Astrocyte of the cerebellum (primary cell): ENCODE measurements around the gene MRPS6.

Source experiments
- DNase-seq: peaks from one replicate; pipeline ENCODE4 v3.0.0-alpha.2; 2011; ENCODE audit warnings: low read depth
- H3K4me3 ChIP-seq: 2 replicates; pipeline ENCODE4 v1.5.1; 2011; ENCODE audit warnings: mild to moderate bottlenecking, low read depth, low read length, moderate library complexity
- in situ Hi-C: cut with HindIII; loops from 2 replicates; pipeline ENCODE4 v1.10.0; 2017; ENCODE audit warnings: low sequenced_read_pairs
- TF ChIP-seq, protein P1 (sequence below): IDR thresholded peaks from 2 replicates; pipeline ENCODE4 v1.5.1; 2012; ENCODE audit warnings: low read length, low read depth, moderate library complexity, mild to moderate bottlenecking; ENCODE audit errors: missing control alignments

MRPS6 gene

GRCh38 chr21:34184232-34184631, 110.9 kb downstream of the MRPS6 start:
- in situ Hi-C loops: no loop called here
- no peak overlapping the region for H3K4me3 ChIP-seq
- TF ChIP-seq, protein P1, sequence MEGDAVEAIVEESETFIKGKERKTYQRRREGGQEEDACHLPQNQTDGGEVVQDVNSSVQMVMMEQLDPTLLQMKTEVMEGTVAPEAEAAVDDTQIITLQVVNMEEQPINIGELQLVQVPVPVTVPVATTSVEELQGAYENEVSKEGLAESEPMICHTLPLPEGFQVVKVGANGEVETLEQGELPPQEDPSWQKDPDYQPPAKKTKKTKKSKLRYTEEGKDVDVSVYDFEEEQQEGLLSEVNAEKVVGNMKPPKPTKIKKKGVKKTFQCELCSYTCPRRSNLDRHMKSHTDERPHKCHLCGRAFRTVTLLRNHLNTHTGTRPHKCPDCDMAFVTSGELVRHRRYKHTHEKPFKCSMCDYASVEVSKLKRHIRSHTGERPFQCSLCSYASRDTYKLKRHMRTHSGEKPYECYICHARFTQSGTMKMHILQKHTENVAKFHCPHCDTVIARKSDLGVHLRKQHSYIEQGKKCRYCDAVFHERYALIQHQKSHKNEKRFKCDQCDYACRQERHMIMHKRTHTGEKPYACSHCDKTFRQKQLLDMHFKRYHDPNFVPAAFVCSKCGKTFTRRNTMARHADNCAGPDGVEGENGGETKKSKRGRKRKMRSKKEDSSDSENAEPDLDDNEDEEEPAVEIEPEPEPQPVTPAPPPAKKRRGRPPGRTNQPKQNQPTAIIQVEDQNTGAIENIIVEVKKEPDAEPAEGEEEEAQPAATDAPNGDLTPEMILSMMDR: no peak
- DNase-seq: no peak

DNA sequence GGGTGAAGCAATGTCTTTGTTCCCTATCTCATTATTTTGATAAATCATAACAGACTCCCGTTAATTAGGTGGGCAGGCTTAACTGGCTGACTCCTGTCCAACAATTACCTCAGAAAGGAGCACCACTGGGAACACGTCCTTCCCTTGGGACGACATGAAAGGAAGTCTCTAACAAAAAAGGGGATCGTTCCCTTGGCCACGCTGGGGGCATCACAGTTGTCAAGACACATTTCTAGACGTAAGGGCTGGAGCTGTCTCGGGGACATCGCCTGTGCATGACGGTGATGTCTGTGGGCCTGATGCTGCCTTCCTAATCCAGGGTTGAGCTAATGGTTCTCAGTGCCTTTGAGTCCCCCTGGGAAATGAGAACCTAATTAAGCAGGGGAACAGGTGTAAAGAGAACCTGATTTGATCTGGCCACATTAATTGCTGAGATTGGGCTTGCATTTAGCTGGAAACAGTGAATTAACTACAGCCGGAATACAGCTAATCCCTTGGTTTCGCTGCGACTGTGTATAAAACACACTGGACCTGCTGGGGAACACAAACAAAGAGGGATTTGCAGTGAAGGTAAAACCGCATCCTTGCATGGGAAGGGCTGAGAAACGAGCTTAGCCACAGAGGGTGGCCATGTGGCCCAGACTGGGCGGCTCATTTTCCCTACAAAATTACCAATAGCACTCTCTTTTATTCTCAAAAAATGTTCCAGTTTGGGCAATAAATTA, 111.8 kb downstream of the MRPS6 start:
- DNase-seq: no peak
- H3K4me3 ChIP-seq: no peak overlapping the region
- TF ChIP-seq, protein P1: no peak
- in situ Hi-C loops: no loop called here

DNA sequence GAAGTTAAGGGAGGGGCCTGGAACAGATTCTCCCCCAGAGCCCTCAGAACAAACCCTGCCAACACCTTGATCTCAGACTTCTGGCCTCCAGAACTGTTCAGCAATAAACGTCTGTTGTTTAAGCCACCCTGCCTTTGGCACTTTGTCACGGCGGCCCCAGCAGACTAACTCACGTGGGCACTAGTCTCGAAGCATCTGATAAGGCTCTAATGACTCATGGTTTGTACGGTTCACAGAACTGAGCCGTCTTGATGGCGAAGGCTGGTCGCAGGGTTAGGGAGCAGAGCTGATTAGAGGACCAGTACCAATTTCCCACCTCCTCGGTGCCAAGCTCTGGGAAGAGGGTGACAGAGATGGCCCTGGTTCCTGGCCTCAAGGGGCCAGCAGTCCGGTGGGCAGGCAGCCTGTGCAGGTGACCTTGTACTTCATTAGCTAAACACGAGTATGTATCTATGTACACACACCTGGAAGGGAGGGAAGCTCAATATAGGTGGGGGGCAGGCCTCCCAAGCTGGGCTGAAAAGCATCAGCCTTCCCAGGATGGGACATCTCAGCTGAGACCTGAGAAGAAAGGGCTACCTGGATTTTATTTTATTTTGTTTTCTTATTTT, 112.8 kb downstream of the MRPS6 start:
- no peak for DNase-seq
- in situ Hi-C loops: no loop called here
- no peak overlapping the region for H3K4me3 ChIP-seq
- TF ChIP-seq, protein P1: no peak

GRCh38 chr21:34187935-34188334, 114.6 kb downstream of the MRPS6 start:
- peak; percentile 94 for DNase-seq
- in situ Hi-C loops: no loop called here
- TF ChIP-seq, protein P1: no peak
- no peak overlapping the region for H3K4me3 ChIP-seq

- in situ Hi-C loops: no loop called here
- no peak for DNase-seq
- TF ChIP-seq, protein P1: no peak
- no peak overlapping the region for H3K4me3 ChIP-seq
Measured at GRCh38 chr21:34189506-34189905, 116.1 kb downstream of the MRPS6 start.

DNA sequence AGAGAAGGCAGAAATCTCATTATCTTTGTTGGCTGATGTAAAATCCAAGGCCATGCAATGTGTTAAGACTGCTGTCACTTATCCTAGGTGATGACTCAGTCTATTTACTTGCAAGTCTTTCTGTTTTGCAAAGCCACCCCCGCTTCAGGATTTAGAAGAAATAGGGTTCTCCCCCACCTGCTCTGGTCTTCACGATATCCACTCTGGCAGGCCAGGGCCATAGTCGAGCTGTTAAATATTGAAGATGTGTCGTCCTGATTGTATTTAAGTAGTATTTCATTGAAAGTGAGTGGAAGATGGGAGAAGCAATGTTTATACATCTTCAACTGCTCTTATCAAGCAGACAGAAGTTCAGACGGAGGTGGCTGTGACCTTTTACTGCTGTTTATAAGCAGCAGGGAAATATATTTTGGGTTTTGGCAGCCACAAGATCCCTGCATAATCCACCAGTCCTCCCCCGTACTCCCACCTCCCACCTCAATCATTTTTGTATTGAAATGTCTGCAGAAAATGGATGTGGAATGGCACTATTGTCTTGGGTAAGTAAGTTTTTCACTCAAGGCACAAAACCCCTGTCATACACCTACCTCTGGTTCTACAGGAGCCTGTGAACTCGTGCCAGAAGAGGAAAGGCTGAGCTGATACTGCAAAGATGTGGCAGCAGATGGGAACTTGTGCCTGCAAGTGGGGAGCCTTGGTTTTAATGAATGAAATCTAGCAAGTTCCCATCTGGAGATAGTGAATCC, 117.4 kb downstream of the MRPS6 start:
- no peak for DNase-seq
- TF ChIP-seq, protein P1: no peak
- in situ Hi-C loops: no loop called here
- no peak overlapping the region for H3K4me3 ChIP-seq
